ENCODE results near the gene PRKCH. TPM values are rescaled to one million over a fixed set of nuclear protein-coding genes. Genes with fewer than 3 reads are reported as not detected.
A peak's percentile ranks its signal among the peaks of the same experiment; 100 is the strongest.

Gene PRKCH
- polyA plus RNA-seq, 3 donors, result 3.6 to 6.2 (median 5.4) TPM

GRCh38 chr14:61322799-61323290, 1.5 kb downstream of the PRKCH start:
- peak overlapping the region; percentile 76 for H3K9ac ChIP-seq (ENCODE audit: insufficient read depth, low read length, poor library complexity, severe bottlenecking)
- Mint-ChIP-seq H3K27ac (peak overlapping the region in 3 of 7 donors; percentile 40 to 84 (median 77)), H3K36me3 (peaks cover 0 to 11% of the 10 kb centered on the region in 2 donors), H3K4me1 (peaks cover 26% of the 10 kb centered on the region), H3K9me3 (peaks cover 0 to 4% (median 0%) of the 10 kb centered on the region in 7 donors), H3K27me3 (ENCODE audit: low read depth in 3 of 3) (peaks cover 10 to 17% (median 16%) of the 10 kb centered on the region in 3 donors), H3K4me3 (peak overlapping the region in 1 of 2 donors; percentile 97)
- peak overlapping the region; percentile 98 for H3K4me2 ChIP-seq (replicated peaks; ENCODE audit: extremely low read depth, low read length, poor library complexity, severe bottlenecking)
- no peak for DNase-seq
- H3K4me3 ChIP-seq (replicated peaks in 1 of 3; ENCODE audit: low read depth in 2 of 3, low read length in 3 of 3), result peak overlapping the region; percentile 66 to 90 (median 73)
- TF ChIP-seq CTCF (IDR thresholded peaks at IDR 0.05), result no peak
- H3K4me1 ChIP-seq (ENCODE audit: control insufficient read depth in 1 of 2, insufficient read depth in 2 of 2, low read length in 2 of 2), result peaks cover 18 to 19% of the 10 kb centered on the region in 2 donors
- H3K27ac ChIP-seq (ENCODE audit: low read depth in 1 of 2, low read length in 2 of 2), result no peak overlapping the region
- H3K27me3 ChIP-seq (ENCODE audit: control insufficient read depth in 2 of 2, insufficient read depth in 2 of 2, low read length in 2 of 2), result peaks cover 4 to 11% of the 10 kb centered on the region in 2 donors
- no peaks in the 10 kb centered on the region for H3K36me3 ChIP-seq (replicated peaks in 1 of 2; ENCODE audit: control insufficient read depth in 1 of 2, insufficient read depth in 2 of 2, low read length in 2 of 2)
- intact Hi-C loops (cut with micrococcal nuclease), result loop anchor here in 1 of 2 donors (5.0 kb wide), 1 partner anchor 114 kb away; no protein-coding TSS in a partner anchor
- H3K79me2 ChIP-seq (ENCODE audit: insufficient read depth, low read length), result peaks cover 28% of the 10 kb centered on the region
- peak overlapping the region; percentile 98 for H2AFZ ChIP-seq (ENCODE audit: insufficient read depth, low read depth, low read length, poor library complexity, severe bottlenecking)
- H3K9me3 ChIP-seq (replicated peaks in 1 of 2; ENCODE audit: control insufficient read depth in 1 of 2, insufficient read depth in 1 of 2, low read length in 2 of 2), result no peaks in the 10 kb centered on the region
- H4K20me1 ChIP-seq (ENCODE audit: insufficient read depth, low read length), result no peaks in the 10 kb centered on the region
- WGBS (ENCODE audit: insufficient coverage), result 1% methylated on average over 9 of the region's 13 CpGs

GRCh38 chr14:61323970-61324369, 2.6 kb downstream of the PRKCH start:
- Histone ChIP-seq H3K4me1 (ENCODE audit: control insufficient read depth in 1 of 2, insufficient read depth in 2 of 2, low read length in 2 of 2) (peaks cover 23 to 29% of the 10 kb centered on the region in 2 donors), H3K4me3 (replicated peaks in 1 of 3; ENCODE audit: low read depth in 2 of 3, low read length in 3 of 3) (no peak overlapping the region), H3K27me3 (ENCODE audit: control insufficient read depth in 2 of 2, insufficient read depth in 2 of 2, low read length in 2 of 2) (peaks cover 4 to 11% of the 10 kb centered on the region in 2 donors), H3K27ac (ENCODE audit: low read depth in 1 of 2, low read length in 2 of 2) (no peak overlapping the region), H3K9me3 (replicated peaks in 1 of 2; ENCODE audit: control insufficient read depth in 1 of 2, insufficient read depth in 1 of 2, low read length in 2 of 2) (no peaks in the 10 kb centered on the region), H3K79me2 (ENCODE audit: insufficient read depth, low read length) (peaks cover 31% of the 10 kb centered on the region), H4K20me1 (ENCODE audit: insufficient read depth, low read length) (no peaks in the 10 kb centered on the region), H3K36me3 (replicated peaks in 1 of 2; ENCODE audit: control insufficient read depth in 1 of 2, insufficient read depth in 2 of 2, low read length in 2 of 2) (no peaks in the 10 kb centered on the region), H3K9ac (ENCODE audit: insufficient read depth, low read length, poor library complexity, severe bottlenecking) (no peak overlapping the region), H2AFZ (ENCODE audit: insufficient read depth, low read depth, low read length, poor library complexity, severe bottlenecking) (no peak overlapping the region), H3K4me2 (replicated peaks; ENCODE audit: extremely low read depth, low read length, poor library complexity, severe bottlenecking) (no peak overlapping the region)
- H3K4me1 Mint-ChIP-seq, result peaks cover 34% of the 10 kb centered on the region
- H3K36me3 Mint-ChIP-seq, result peaks cover 0 to 11% of the 10 kb centered on the region in 2 donors
- no peak for DNase-seq
- TF ChIP-seq CTCF (IDR thresholded peaks at IDR 0.05), result no peak
- WGBS (ENCODE audit: insufficient coverage), result 100% methylated on average over 3 of the region's 6 CpGs
- H3K27ac Mint-ChIP-seq, result no peak overlapping the region
- H3K4me3 Mint-ChIP-seq, result peak overlapping the region; percentile 12 to 53
- intact Hi-C loops (cut with micrococcal nuclease), result loop anchor here in 1 of 2 donors (5.0 kb wide), 1 partner anchor 113 kb away; no protein-coding TSS in a partner anchor
- H3K27me3 Mint-ChIP-seq (ENCODE audit: low read depth in 3 of 3), result peaks cover 12 to 17% (median 16%) of the 10 kb centered on the region in 3 donors
- peaks cover 0 to 4% (median 0%) of the 10 kb centered on the region in 7 donors for H3K9me3 Mint-ChIP-seq

Measured in CD14-positive monocyte (primary cell).